GM21390 (cell line): ENCODE data around the gene DDX51.
A peak's percentile ranks its signal among the peaks of the same experiment; 100 is the strongest.
"Not testable (repeated sequence)": the region's sequence is repeated elsewhere in the genome, so short reads cannot be mapped to it uniquely, and the experiment has no call there.

Experiments
- ATAC-seq: cut with Tn5 transposase; IDR thresholded peaks from one replicate; pipeline ENCODE4 v1.9.1; 2021; ENCODE audit not compliant: unreplicated experiment

DDX51 gene

GRCh38 chr12:132154941-132155770 lies 11.0 kb upstream of the DDX51 start:
- no peak for ATAC-seq

GRCh38 chr12:132154341-132154761 lies 10.2 kb upstream of the DDX51 start:
- ATAC-seq, result no peak

GRCh38 chr12:132153501-132154340 lies 9.6 kb upstream of the DDX51 start:
- ATAC-seq, result peak; percentile 76

- ATAC-seq, result no peak
Observed at GRCh38 chr12:132152953-132153352, 8.8 kb upstream of the DDX51 start.

- ATAC-seq, result no peak
Observed at GRCh38 chr12:132152411-132152821, 8.3 kb upstream of the DDX51 start.

GRCh38 chr12:132151766-132152410 lies 7.8 kb upstream of the DDX51 start:
- ATAC-seq, result no peak

- ATAC-seq, result no peak
Observed at GRCh38 chr12:132151145-132151765, 7.1 kb upstream of the DDX51 start.

- no peak for ATAC-seq
Observed at GRCh38 chr12:132150780-132151144, 6.6 kb upstream of the DDX51 start.

GRCh38 chr12:132149526-132149925 lies 5.4 kb upstream of the DDX51 start:
- ATAC-seq, result not testable (repeated sequence)

- no peak for ATAC-seq
Observed at GRCh38 chr12:132148368-132149045, 4.4 kb upstream of the DDX51 start.

GRCh38 chr12:132147423-132148367 lies 3.6 kb upstream of the DDX51 start:
- ATAC-seq, result no peak

- no peak for ATAC-seq
Observed at GRCh38 chr12:132146772-132147422, 2.8 kb upstream of the DDX51 start.

GRCh38 chr12:132146098-132146497 lies 2.0 kb upstream of the DDX51 start:
- no peak for ATAC-seq

- ATAC-seq, result no peak
Observed at GRCh38 chr12:132145334-132145733, 1.2 kb upstream of the DDX51 start.

- no peak for ATAC-seq
Observed at GRCh38 chr12:132144810-132145168, 670 bp upstream of the DDX51 start.

GRCh38 chr12:132143336-132144071 lies 615 bp downstream of the DDX51 start:
- ATAC-seq, result peak; percentile 31

GRCh38 chr12:132142679-132143335 lies 1.3 kb downstream of the DDX51 start:
- ATAC-seq, result no peak
